ENCODE measurements around the gene MXRA8. TPM values are rescaled to one million over a fixed set of nuclear protein-coding genes. Genes with fewer than 3 reads are reported as not detected.

The MXRA8 gene
- total and polyA plus RNA-seq, 2 donors (not counting 3 experiments of a cell fraction or from before 2014, with no cell fraction given): 0.82 to 1.9 TPM

DNA sequence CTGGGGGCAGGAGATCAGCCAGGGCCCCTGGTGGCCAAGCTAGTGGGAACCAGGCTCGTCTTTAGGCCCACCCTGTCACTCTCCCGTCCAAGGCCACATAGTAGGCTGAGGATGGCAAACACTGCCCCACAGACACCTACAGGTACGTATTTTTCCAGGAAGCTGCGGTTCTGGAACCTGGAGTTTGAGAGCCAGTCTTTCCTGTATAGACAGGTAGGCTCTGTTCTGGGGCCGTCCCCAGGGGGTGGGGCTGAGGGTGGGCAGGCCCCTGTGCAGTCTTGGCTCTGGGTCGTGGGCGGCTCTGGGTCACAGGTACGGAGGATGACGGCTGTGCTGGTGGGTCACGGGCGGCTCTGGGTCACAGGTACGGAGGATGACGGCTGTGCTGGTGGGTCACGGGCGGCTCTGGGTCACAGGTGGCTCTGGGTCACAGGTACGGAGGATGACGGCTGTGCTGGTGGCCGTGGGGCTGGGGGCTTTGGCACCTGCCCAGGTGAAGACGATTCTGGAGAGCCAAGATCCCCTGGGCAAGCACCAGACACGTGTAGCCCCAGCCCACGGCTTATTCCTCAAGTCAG, 47.8 kb downstream of the MXRA8 start:
- no peak overlapping the region for H3K4me2 ChIP-seq (ENCODE audit: insufficient read depth, low read length)
- intact Hi-C loops (cut with micrococcal nuclease): no loop called here
- H3K4me3 ChIP-seq (replicated peaks in 1 of 3; ENCODE audit: insufficient read depth in 1 of 3, low read depth in 1 of 3, low read length in 3 of 3): no peak overlapping the region
- ChIA-PET POLR2A (no interaction called here), CTCF (no interaction called here)
- peaks cover 1% of the 10 kb centered on the region for H3K79me2 ChIP-seq (ENCODE audit: control insufficient read depth, insufficient read depth, low read length)
- H2AFZ ChIP-seq (ENCODE audit: low read depth, low read length): no peak overlapping the region
- TF ChIP-seq POLR2AphosphoS5 (IDR thresholded peaks at IDR 0.05; ENCODE audit: insufficient read depth, low read depth, low read length): no peak
- TF ChIP-seq JUN (IDR thresholded peaks at IDR 0.05; ENCODE audit: borderline replicate concordance, insufficient read depth, insufficient read length, low read depth): no peak
- TF ChIP-seq, protein P1, sequence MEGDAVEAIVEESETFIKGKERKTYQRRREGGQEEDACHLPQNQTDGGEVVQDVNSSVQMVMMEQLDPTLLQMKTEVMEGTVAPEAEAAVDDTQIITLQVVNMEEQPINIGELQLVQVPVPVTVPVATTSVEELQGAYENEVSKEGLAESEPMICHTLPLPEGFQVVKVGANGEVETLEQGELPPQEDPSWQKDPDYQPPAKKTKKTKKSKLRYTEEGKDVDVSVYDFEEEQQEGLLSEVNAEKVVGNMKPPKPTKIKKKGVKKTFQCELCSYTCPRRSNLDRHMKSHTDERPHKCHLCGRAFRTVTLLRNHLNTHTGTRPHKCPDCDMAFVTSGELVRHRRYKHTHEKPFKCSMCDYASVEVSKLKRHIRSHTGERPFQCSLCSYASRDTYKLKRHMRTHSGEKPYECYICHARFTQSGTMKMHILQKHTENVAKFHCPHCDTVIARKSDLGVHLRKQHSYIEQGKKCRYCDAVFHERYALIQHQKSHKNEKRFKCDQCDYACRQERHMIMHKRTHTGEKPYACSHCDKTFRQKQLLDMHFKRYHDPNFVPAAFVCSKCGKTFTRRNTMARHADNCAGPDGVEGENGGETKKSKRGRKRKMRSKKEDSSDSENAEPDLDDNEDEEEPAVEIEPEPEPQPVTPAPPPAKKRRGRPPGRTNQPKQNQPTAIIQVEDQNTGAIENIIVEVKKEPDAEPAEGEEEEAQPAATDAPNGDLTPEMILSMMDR (IDR thresholded peaks at IDR 0.05; ENCODE audit: extremely low read depth in 1 of 2, insufficient read depth in 1 of 2, low read depth in 1 of 2, low read length in 2 of 2): no peak
- no peak for TF ChIP-seq MYC (IDR thresholded peaks at IDR 0.05; ENCODE audit: low read depth, low read length)
- TF ChIP-seq GATA2 (IDR thresholded peaks at IDR 0.05; ENCODE audit: insufficient read depth, insufficient read length, low read depth, low read length): no peak
- TF ChIP-seq FOS (IDR thresholded peaks at IDR 0.05; ENCODE audit: borderline replicate concordance, insufficient read depth, low read length): no peak
- no peak for TF ChIP-seq EZH2 (IDR thresholded peaks at IDR 0.05; ENCODE audit: borderline replicate concordance, low read depth, low read length, severe bottlenecking)
- TF ChIP-seq, protein P2, sequence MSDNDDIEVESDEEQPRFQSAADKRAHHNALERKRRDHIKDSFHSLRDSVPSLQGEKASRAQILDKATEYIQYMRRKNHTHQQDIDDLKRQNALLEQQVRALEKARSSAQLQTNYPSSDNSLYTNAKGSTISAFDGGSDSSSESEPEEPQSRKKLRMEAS (IDR thresholded peaks at IDR 0.05; ENCODE audit: insufficient read depth, insufficient read length): no peak
- TF ChIP-seq POLR2A (IDR thresholded peaks at IDR 0.05; ENCODE audit: low read depth, low read length): no peak
- no peaks in the 10 kb centered on the region for H3K27me3 ChIP-seq (ENCODE audit: control insufficient read depth in 2 of 2, insufficient read depth in 2 of 2, low read length in 2 of 2)
- H3K9me3 ChIP-seq (replicated peaks; ENCODE audit: control insufficient read depth, insufficient read depth, low read length): no peaks in the 10 kb centered on the region
- peaks cover 13% of the 10 kb centered on the region for H3K4me1 ChIP-seq (ENCODE audit: control insufficient read depth, extremely low read depth, insufficient read depth, low read length)
- H3K27ac ChIP-seq (ENCODE audit: insufficient read depth, low read depth, low read length): no peak overlapping the region
- dilution Hi-C loops (cut with MboI; ENCODE audit: extremely low pct_ligation_motif_present, low sequenced_read_pairs): no loop called here
- no peak overlapping the region for H3K9ac ChIP-seq (replicated peaks; ENCODE audit: extremely low read depth, insufficient read depth, low read length)
- H3K9me1 ChIP-seq (replicated peaks; ENCODE audit: control insufficient read depth, extremely low read depth, insufficient read depth, low read length): no peaks in the 10 kb centered on the region
- peaks cover 0 to 41% of the 10 kb centered on the region in 2 experiments for H3K36me3 ChIP-seq (ENCODE audit: control insufficient read depth in 2 of 2, extremely low read depth in 1 of 2, insufficient read depth in 2 of 2, low read length in 2 of 2)
- BruUV-seq (replicated peaks): no TSS peak
- no peaks in the 10 kb centered on the region for H4K20me1 ChIP-seq (replicated peaks; ENCODE audit: control insufficient read depth, extremely low read depth, insufficient read depth, low read length)
- DNase-seq (ENCODE audit: low read depth, low spot score) (no peak), FAIRE-seq (no peak)

Measured in endothelial cell of umbilical vein (primary cell).